ENCODE data around the gene KCNMA1. TPM values are rescaled to one million over a fixed set of nuclear protein-coding genes. Genes with fewer than 3 reads are reported as not detected.

KCNMA1 gene
- total and polyA plus RNA-seq, 8 donors, result 2.8 to 21.1 (median 4.3) TPM

GRCh38 chr10:77234599-77234998 is 403.0 kb downstream of the KCNMA1 start:
- no peaks in the 10 kb centered on the region for H3K36me3 ChIP-seq
- intact Hi-C loops (cut with DNase I), result no loop called here
- H3K4me3 ChIP-seq, result no peak overlapping the region
- no peaks in the 10 kb centered on the region for H3K4me1 ChIP-seq
- no peaks in the 10 kb centered on the region for H3K9me3 ChIP-seq
- no peak for TF ChIP-seq CTCF (IDR thresholded peaks at IDR 0.05)
- DNase-seq, result no peak
- no peaks in the 10 kb centered on the region for H3K27me3 ChIP-seq
- no peak for ATAC-seq
- H3K27ac ChIP-seq, result no peak overlapping the region

GRCh38 chr10:77233466-77233865 is 404.1 kb downstream of the KCNMA1 start:
- no peaks in the 10 kb centered on the region for H3K4me1 ChIP-seq
- intact Hi-C loops (cut with DNase I), result no loop called here
- H3K27me3 ChIP-seq, result no peaks in the 10 kb centered on the region
- H3K4me3 ChIP-seq, result no peak overlapping the region
- ATAC-seq (no peak), DNase-seq (no peak)
- no peak for TF ChIP-seq CTCF (IDR thresholded peaks at IDR 0.05)
- no peaks in the 10 kb centered on the region for H3K36me3 ChIP-seq
- H3K27ac ChIP-seq, result no peak overlapping the region
- H3K9me3 ChIP-seq, result no peaks in the 10 kb centered on the region

GRCh38 chr10:77231884-77232610 is 405.6 kb downstream of the KCNMA1 start:
- no peaks in the 10 kb centered on the region for H3K4me1 ChIP-seq
- intact Hi-C loops (cut with DNase I), result no loop called here
- no peak for DNase-seq
- no peak for TF ChIP-seq CTCF (IDR thresholded peaks at IDR 0.05)
- no peak for ATAC-seq
- no peaks in the 10 kb centered on the region for H3K36me3 ChIP-seq
- no peaks in the 10 kb centered on the region for H3K9me3 ChIP-seq
- H3K27me3 ChIP-seq, result no peaks in the 10 kb centered on the region
- no peak overlapping the region for H3K4me3 ChIP-seq
- no peak overlapping the region for H3K27ac ChIP-seq

GRCh38 chr10:77231375-77231774 is 406.2 kb downstream of the KCNMA1 start:
- no peaks in the 10 kb centered on the region for H3K36me3 ChIP-seq
- no peaks in the 10 kb centered on the region for H3K27me3 ChIP-seq
- intact Hi-C loops (cut with DNase I), result no loop called here
- no peak overlapping the region for H3K27ac ChIP-seq
- no peaks in the 10 kb centered on the region for H3K9me3 ChIP-seq
- H3K4me3 ChIP-seq, result no peak overlapping the region
- TF ChIP-seq CTCF (IDR thresholded peaks at IDR 0.05), result no peak
- ATAC-seq (no peak), DNase-seq (no peak)
- H3K4me1 ChIP-seq, result no peaks in the 10 kb centered on the region

- DNase-seq (no peak), ATAC-seq (no peak)
- Histone ChIP-seq H3K4me3 (no peak overlapping the region), H3K27me3 (no peaks in the 10 kb centered on the region), H3K9me3 (no peaks in the 10 kb centered on the region), H3K4me1 (no peaks in the 10 kb centered on the region), H3K36me3 (no peaks in the 10 kb centered on the region), H3K27ac (no peak overlapping the region)
- intact Hi-C loops (cut with DNase I), result no loop called here
- TF ChIP-seq CTCF (IDR thresholded peaks at IDR 0.05), result no peak
Observed at GRCh38 chr10:77230194-77230593, 407.4 kb downstream of the KCNMA1 start.

Data from left lung (tissue), 10 donors.